SHP77 (cell line): ENCODE measurements around the gene BANP.
"Not testable (repeated sequence)": the region's sequence is repeated elsewhere in the genome, so short reads cannot be mapped to it uniquely, and the experiment has no call there.

Experiments used
- DNase-seq, 2 experiments: peaks; one replicate each; lab custom pipeline; 2025; lab: John Stamatoyannopoulos, UW

The BANP gene

GRCh38 chr16:88015806-88016140 lies 64.5 kb downstream of the BANP start:
- no peak for DNase-seq

DNA sequence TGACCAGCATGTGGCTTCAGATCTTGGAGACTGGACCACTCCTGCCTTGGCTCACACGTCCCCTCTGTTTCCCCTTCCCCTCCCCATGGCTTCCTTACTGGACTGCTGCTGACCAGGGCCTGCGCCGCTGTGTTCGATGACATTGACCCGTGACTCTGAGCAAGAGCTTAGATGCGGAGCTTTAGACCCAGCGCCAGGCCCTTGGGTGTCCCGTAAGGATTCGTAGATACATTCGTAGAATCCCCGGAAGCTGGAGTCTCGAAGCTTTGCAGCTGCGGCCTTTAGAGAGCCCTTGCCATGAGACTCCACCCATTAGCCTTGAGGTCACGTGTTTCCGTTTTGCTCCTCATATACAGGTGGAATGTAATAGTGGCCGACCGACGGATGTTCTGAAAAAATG lies 65.2 kb downstream of the BANP start:
- DNase-seq = not testable (repeated sequence)

DNA sequence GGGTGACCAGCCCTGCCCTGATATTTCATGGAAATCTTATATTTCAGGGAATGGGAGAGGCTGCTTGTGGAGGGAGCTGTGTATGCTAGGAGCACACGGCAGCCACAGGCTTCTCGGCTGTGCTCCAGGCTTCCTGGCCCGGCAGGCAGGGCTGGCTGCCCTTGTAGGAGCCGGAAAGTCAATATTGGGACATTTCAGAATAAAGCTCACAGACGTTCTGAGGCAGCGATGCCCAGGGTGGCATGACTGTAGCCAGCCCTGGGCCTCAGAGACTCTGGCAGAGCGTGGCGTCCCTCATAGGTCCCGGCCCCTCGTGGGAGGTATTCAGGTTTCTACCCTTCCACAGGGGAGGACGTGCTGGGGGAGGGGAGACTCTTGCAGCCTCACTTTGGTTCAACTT lies 65.7 kb downstream of the BANP start:
- DNase-seq = no peak

DNA sequence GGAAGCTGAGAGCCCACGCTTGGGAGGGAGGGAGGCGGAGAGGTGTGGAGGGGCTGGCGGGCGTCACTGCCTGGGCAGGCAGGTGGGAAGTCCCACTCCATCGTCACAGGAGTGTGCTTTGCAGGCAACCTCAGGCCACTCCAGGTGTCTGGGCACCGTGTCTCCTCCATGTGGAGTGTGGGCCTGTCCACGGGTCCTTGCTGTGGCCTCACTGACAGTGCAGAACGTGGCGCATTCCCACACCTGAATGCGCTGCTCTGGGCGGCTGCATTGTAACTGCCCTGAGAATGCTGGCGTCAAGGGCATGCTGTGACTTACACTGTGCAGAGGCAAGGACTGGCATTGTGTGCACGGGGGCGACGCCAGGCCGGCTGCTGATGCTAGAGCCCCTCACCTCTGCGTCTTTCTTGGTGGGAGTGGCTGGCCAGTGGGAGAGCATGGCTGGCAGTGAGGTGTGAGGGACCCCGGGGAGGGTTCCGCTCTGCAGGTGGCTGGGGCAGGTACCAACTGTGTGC lies 66.4 kb downstream of the BANP start:
- DNase-seq = no peak

DNA sequence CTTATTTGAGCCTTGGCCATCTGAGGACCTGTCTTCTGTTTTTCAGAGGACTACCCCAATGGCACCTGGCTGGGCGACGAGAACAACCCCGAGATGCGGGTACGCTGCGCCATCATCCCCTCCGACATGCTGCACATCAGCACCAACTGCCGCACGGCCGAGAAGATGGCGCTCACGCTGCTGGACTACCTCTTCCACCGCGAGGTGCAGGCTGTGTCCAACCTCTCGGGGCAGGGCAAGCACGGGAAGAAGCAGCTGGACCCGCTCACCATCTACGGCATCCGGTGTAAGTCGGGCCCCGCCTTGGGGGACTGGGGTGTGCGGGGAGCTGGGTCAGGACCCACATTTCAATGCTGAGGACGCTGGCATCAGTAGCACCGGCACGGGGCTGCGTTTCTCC lies 67.1 kb downstream of the BANP start:
- DNase-seq = not testable (repeated sequence)

GRCh38 chr16:88019041-88019820 lies 68.0 kb downstream of the BANP start:
- not testable (repeated sequence) for DNase-seq

DNA sequence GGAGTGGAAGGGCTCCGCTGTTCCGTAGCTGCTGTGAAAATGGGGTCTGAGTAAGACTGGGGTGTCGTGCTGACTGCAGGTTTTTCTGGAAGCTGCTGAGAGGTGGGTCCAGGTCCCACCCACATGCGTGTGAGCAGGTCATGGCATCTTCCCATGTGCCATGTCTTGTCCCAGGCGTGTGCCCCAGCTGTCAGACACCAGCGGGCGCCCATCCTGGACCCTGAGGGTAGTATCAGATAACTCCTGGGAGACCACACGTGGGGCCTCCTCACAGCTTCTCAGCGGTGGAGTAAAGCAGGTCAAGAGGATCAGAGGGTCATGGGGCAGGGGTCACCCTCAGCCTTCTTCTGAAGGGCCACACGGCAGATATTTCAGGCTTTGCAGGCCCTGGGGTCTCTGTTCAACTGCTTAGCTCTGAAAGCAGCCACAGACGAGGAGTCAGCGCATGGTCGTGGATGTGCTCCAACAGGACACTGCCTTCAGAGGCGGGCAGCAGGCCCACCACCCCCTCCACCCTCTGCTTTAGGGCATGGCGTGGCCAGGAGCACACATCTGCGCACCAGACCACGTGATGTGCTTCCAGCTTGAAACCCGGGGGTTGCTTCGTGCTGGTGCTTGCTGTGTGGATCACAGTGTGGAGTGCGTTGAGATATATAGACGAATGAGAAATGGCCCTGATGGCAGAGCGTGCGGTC lies 68.7 kb downstream of the BANP start:
- no peak for DNase-seq

GRCh38 chr16:88020516-88020885 lies 69.3 kb downstream of the BANP start:
- DNase-seq = no peak

DNA sequence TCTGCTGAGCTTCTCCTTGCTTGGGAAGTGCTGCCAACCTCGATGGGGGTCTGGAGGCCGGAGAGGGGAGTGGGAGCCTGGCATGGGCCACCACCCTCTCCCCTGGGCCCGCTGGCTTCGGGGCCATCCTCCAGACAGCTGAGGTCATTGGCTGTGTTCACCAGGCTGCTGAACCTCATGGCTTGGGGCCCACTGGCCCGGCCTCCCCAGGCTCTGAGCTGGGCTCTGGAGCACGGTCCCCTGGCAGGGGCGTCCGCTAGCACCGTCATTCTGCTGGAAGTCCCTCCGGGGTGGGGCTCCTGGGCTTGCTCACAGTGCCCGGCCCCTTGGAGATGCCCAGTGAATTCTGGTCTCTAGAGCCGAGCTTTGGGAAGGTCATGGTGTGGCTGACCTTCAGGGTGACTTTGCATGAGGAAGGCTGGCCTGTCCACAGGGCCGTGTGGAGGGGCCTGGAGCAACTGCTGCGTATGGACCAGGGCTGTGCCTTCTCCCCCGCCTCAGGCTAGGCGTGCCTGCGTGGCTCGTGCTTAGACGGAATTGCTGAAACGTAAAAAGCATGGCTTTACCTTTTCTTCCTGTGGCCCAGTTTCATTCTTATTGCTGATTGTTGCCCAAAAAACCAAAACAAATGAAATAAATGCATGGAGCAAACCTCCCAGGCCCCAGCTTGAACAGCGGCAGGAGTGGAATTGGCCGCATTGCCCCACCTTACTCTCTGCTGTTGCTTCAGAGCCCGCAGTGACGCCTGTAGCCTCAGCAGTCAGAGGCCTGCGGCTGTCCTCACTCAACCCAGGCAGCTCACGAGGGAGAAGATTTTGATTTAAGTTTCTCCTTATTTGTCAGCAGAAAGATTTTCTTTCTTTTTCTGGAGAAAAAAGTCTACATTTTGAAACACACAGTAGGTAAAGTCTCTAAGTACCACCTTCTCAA lies 70.1 kb downstream of the BANP start:
- not testable (repeated sequence) for DNase-seq

GRCh38 chr16:88022076-88023042 lies 71.1 kb downstream of the BANP start:
- no peak for DNase-seq

- DNase-seq = no peak
Observed at GRCh38 chr16:88023366-88023765, 72.1 kb downstream of the BANP start.

GRCh38 chr16:88023786-88024185 lies 72.6 kb downstream of the BANP start:
- DNase-seq = no peak

DNA sequence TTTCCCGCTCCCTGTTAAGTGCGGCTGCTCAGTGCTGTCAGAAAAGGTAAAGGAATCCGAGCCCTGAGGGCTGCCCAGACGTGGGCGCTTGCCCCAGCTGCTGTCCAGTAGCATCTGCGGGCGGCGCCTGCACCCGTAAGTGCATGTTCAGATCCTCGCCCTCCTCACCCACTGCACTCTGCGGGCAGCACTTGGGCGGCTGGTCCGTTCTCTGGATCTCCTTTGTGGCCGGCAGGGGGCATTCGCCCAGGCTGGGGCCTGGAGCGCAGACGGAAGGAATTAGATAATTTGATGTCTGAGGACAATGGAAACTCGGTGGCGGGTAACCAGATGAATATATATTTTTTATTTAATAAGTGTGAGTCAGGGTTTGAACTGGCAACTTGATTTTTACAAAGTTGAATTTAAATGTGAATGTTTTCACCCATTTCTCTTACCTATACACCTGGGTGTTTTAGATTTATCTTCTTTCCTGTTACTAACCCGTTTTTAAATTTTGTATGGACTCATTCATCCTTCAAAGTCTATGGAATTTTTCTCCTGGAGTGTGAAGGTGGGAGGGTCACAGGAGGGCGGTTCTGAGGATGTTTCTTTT lies 73.4 kb downstream of the BANP start:
- not testable (repeated sequence) for DNase-seq

- DNase-seq = not testable (repeated sequence)
Observed at GRCh38 chr16:88025086-88025492, 73.9 kb downstream of the BANP start.

- not testable (repeated sequence) for DNase-seq
Observed at GRCh38 chr16:88025828-88026555, 74.8 kb downstream of the BANP start.

DNA sequence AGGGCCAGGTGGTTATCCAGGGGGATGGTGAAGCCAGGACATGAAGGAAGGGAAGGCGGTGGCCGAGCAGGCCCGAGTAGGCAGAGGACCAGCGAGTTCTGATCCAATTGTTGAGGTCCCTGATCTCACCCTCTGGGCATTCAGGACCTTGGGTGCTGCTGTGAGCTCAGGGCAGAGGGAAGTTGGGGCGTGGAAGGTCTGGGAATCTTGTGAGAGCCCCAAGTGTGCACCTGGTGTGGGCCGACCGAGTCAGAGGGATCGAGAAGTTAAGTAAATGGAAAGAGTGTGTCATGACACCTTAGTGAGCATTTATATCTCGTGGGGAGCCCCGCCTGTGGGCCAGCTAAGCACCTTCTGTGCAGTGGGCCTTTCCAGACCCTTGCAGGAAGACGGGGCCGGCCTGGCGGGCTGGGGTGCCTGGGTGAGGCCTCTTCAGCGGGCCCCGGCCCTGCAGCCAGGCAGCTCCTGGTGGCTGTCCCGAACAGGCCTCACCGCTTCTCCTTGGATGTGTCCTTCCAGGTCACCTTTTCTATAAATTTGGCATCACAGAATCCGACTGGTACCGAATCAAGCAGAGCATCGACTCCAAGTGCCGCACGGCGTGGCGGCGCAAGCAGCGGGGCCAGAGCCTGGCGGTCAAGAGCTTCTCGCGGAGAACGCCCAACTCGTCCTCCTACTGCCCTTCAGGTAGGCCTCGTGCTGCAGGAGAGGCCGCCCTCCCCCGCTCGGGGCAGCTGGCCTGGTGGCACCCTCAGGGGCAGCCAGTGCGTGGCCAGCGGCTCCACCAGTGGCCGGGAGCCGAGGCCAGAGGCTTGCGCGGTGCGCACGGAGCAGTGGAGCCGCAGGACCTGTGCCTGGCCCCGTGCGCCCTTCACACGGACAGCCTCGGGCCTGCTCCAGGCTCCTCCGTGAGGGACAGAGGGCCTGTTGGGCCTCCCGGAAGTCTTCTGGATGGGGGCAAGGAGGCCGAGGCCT lies 76.0 kb downstream of the BANP start:
- no peak for DNase-seq

DNA sequence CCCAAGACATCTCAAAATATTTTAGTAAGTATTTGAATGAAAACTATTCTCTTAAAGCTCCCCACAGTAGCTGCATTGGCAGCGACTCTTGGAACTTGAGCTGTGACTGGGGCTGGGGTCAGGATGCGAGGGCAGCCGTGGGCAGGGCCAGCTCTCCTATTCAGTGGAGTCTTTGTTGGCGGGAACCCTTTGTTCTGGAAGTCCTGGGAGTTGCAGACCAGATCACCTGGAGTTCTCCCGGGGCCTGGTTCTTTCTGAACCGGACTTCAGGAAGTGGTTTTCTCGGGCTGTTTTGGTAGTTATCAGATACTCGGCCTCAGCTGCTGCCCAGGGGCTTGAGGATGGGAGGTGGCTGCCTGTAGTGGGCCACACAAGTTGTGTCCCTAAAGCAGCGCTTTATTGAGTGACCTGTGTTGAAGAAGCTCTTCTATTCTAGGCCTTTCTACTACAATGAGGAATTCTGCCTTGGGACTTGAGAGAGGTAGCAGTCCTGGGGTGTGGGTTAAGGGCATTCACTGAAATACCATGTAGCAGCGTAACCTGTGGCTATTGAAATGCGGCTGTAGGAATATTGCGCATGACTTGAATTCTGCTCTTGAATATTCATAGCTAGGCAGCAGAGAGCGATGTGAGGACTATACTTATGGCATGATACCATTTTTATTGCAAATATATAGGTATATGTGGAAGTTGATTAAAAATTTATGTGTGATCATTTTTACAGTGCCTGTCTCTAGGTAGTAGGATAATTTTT lies 77.1 kb downstream of the BANP start:
- DNase-seq = not testable (repeated sequence)

- no peak for DNase-seq
Observed at GRCh38 chr16:88030498-88030897, 79.3 kb downstream of the BANP start.
